GM18526 (cell line): Measurements from ENCODE around the gene MCTP1.

ENCODE experiments used
- POLR2A ChIP-seq: IDR thresholded peaks from 3 replicates; pipeline ENCODE4 v1.6.1; 2011; ENCODE audit not compliant: insufficient read length; ENCODE audit errors: extremely low read depth

MCTP1 gene

DNA sequence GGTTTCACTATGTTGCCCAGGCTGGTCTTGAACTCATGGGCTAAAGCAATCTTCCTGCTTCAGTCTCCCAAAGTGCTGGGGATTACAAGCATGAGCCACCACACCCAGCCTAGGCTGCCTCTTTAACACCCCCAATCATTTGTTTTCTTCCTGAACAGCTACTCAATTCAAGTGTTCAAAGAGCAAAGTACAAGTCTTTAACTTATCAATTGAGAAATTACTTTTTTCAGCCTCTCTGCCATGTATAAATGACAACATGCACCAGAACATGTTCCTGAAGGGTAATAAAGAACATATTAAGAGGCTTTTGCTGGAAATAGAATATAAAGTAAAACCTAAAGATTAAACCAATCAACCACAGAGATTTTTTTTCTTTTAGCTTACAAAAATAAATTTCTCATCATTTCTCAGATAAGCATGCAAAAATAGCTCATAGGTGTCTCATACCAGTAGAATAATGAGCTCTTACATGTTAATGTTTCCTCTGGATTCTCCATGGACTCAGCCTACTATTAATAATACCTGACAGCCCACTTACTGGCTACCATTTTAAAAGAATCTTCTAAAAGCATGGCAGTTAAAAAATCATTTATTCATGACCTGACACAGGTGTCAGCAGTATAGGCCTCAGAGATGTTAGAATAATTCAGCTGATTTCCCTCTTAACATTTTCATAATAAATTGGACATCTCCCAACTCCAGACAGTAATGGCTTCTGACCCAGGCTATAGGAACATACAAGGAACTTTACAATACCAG, 60.0 kb downstream of the MCTP1 start:
- TF ChIP-seq POLR2A: no peak

DNA sequence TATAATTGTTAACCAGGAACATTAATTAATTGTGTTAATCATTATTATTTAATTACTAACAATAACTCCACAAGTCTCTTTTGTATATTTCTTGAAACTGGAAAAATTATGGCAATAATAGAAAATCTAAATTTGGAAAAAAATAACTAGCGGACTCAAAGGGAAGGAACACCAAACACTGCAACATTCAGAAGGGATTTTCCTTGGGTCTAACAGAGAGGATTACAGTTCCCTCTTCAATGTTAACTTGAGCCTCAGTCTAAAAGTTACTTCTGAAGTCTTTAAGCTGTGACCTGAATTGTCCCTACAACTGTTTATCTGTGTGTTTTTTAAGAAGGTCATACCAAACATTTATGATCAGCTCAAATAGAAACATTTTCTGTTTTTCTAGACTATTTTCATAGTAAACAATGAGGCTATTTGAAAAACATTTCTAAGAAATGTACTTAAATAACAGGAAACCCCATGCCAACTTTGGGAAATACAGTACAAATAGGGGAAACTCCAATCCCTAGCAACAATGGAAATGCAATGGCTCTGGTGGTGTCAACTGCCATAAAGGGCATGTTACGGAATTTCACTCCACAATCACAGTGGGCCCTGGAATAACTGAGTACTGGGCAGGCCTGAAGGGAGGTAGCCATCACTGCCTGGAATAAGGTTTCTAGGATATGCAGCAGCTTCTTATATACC, 61.2 kb downstream of the MCTP1 start:
- TF ChIP-seq POLR2A: no peak

DNA sequence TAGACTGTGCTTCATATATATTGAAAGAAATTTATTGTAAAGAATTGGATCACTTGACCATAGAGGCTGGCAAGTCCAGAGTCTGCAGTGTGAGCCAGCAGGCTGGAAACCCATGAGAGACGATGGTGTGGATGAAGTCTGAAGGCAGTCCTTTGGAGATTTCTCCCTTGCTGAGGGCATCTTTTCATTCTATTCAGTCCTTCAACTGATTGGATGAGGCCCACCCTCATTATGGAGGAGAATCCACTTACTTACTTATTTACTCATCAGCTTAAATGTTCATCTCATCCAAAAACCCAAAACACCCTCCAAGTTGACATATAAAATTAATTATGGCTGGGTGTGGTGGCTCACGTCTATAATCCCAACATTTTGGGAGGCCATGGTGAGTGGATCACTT, 62.1 kb downstream of the MCTP1 start:
- no peak for TF ChIP-seq POLR2A

DNA sequence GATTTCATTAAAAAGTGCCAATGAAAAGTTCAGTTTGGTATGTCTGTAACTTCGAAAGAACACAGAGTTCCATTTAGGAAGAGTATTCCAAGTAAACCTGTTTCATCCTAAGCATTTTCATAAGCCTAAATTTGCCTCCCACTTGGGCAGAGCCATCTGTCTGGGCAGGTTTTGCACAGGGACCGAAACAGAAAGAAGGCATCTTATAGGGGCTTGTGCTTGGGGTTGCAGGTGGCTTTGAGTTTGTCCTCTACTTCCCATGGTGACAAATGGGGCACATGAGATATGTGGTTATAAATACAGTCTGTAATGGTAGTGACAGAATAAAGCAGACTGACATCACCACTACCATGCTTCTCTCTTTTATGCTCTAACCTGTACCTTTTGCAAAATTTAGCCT, 63.7 kb downstream of the MCTP1 start:
- no peak for TF ChIP-seq POLR2A

DNA sequence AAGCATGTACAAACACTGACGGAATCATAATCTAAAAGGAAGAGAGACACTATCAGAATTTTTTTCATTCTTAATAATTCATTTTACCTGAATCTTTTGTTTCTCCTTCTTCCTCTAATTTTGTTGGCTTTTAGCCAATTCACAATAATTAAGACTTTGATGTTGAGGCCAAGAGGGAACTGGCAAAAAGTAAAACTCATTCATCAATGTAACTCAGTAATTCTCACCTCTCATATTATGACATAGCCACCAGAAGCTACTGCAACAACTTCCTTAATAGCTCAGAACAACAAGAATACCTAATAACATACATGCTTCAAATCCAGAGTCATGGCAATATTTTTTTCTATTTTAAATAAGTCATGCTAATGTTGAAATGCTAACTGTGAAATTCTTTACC, 64.5 kb downstream of the MCTP1 start:
- no peak for TF ChIP-seq POLR2A

DNA sequence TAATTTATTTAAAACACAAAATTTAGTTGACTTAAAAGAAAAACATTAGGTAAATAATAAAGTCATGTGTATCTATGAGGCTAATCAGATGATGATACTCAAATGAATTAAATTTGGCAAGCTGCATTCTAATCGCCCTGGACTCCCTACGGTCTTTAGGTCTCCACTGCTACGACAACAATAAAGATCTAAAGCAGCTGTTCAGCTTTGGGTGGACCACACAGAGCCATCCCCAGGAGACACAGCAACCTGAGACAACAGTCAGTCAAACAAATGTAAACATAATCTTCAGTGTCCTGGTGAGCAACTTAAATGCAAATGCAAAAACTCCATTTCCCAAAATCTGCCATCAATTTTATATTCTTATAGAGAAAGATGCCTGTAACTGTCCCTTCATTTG, 65.5 kb downstream of the MCTP1 start:
- no peak for TF ChIP-seq POLR2A

DNA sequence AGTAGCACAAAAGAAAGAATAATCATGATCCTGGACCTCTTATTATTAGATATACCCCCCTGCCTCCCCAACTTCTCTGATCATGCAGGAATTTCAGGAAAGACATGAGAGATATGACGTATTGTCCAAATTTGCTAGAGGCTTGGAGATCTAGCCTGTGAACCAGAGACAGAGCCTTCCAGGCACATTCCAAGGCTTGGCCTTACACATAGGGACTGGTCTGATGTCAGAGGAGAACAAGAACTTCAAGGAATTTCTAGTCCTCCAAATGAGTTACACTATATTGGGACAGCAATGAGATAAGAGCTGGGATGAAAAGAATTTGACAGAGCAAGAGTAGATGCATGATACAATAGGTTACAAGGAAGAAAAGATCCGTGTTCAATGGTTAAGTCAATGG, 67.0 kb downstream of the MCTP1 start:
- no peak for TF ChIP-seq POLR2A

DNA sequence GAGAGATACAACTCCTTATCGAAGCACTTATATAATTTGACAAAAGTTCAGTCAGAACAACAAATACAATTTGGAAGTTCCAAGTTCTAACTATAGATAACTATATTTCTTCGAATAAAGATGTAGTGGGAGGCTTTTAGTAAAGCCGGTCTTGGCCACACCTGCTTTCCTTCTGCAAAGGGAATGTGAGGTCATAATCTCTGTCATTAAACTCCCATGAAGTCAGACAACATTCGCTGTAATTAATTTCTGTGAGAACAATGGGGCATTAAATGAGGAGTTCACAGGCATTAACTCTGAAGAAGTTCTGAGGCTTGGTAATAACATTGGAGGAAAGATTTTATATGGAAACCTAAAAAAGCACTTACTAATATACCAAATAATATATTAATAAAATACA, 67.5 kb downstream of the MCTP1 start:
- TF ChIP-seq POLR2A: no peak

DNA sequence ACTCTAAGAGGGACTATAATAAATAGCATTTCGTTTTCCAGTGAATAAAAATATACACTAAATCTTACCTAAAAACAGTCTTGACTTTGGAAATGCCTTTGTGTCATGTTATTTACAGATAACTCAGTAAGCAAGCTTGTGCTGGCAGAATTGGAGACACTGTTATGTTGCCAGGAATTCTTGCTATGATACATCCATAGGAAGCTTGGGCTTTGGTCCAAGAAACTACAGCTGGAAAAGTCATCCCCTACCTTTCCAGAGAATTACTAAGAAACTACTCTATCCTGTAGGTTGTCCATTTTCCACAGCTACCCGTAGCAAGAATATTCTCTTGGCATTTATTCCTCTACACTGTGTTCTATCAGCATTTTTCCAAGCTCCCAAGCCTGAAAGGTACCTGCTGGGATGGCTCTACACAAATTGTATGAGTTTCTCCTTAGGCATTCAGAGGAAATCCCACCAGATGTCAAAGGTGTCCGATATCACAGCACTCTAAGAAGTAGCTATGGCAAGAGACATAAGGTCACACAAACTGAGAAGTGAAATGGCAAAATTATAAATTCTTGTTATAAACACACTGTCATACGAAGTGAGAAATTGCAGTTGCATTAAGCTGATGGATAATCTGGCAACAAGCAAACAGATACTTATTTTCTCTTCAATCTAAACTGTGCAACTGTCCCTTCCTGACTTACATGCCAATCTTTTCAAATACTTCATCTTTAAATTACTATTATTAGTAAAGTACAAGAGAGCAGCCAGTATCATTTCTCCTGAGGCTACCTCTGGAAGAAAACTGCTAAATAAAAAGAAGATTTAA, 68.5 kb downstream of the MCTP1 start:
- no peak for TF ChIP-seq POLR2A

- TF ChIP-seq POLR2A: no peak
Measured at GRCh38 chr5:95194856-95195255, 90.0 kb downstream of the MCTP1 start.

DNA sequence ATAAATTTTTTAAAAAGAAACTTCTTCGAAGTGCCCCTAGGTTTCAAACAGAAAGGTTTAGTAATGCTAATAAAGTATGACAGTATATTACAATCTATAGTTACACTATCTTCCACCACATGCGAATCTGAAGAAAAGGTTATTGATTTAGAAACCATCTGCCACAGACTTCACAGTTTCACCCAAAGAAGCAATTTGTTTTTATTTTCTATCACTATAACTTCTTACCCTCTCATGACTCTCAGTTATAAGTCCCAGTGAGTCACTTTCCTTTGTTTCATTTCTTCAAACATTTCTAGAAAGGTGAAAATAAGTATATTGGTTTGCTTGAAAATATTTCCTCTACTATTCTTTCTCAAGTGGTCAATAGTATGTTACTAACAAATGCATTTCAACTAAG, 93.6 kb downstream of the MCTP1 start:
- no peak for TF ChIP-seq POLR2A

GRCh38 chr5:95184924-95185323, 100.0 kb downstream of the MCTP1 start:
- no peak for TF ChIP-seq POLR2A

DNA sequence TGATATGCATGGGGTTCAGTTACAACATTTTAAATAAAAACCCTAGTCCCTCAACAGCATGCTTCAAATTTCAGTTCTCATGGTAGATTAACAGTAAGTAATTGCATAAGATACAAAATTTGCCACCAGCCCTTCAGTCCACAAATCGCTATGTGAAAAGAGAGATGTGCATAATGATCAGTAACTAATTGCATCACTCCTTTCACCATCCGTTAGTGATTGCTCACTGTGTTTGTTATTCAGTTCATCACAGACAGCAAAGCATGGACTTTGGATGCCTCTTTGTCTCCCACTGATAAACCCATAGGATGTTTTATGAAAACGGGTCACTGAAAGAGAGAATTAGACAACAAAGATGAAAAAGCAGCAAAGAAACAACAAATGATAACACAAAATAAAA, 103.2 kb downstream of the MCTP1 start:
- no peak for TF ChIP-seq POLR2A

GRCh38 chr5:95178046-95178651, 106.7 kb downstream of the MCTP1 start:
- TF ChIP-seq POLR2A: no peak

- no peak for TF ChIP-seq POLR2A
Measured at GRCh38 chr5:95177456-95177855, 107.4 kb downstream of the MCTP1 start.
